ENCODE measurements around the gene PLAC1. TPM values are rescaled to one million over a fixed set of nuclear protein-coding genes. Genes with fewer than 3 reads are reported as not detected.

PLAC1 gene
- 0.32 to 0.82 TPM (median 0.63 TPM) in 5 replicates for total RNA-seq (2022; extraction: Qiagen RNA extraction; ENCODE audit: low read depth)

GRCh38 chrX:134658002-134658759, at the start of gene PLAC1:
TSS of gene PLAC1 (minus strand) at chrX:134658471. CDS start at chrX:134566682, 91,789 bp downstream.

Other genes with a start within 250 kb of the PLAC1 start
- gene HPRT1, start 198.3 kb downstream of the PLAC1 start, total RNA-seq (2022; extraction: Qiagen RNA extraction; ENCODE audit: low read depth): 70.7 to 134 TPM (median 105 TPM) in 5 replicates
- 22.7 to 32.3 TPM (median 29.8 TPM) in 5 replicates for gene PABIR2, start 138.7 kb upstream of the PLAC1 start, total RNA-seq (2022; extraction: Qiagen RNA extraction; ENCODE audit: low read depth)

Data from A549 treated with RU486 at 1 μM for 4 hours (cell line).